ENCODE data around the gene MAEL. TPM values are rescaled to one million over a fixed set of nuclear protein-coding genes. Genes with fewer than 3 reads are reported as not detected.

The MAEL gene
- total and polyA plus RNA-seq, 2 of the 8 experiments (the other 6 are each of a cell fraction or from before 2014, with no cell fraction given) = 0.03 TPM; not detected in 1

GRCh38 chr1:167064621-167065020 lies 75.5 kb downstream of the MAEL start (continued):
- TF ChIP-seq CHD7 (IDR thresholded peaks at IDR 0.05; ENCODE audit: insufficient replicate concordance, low read length) (no peak), SRF (IDR thresholded peaks at IDR 0.05; ENCODE audit: low read depth, low read length) (no peak), TBP (IDR thresholded peaks at IDR 0.05; ENCODE audit: low read depth, low read length) (no peak), RXRA (IDR thresholded peaks at IDR 0.05; ENCODE audit: insufficient read depth, low read depth, low read length) (no peak), HDAC2 (IDR thresholded peaks at IDR 0.05; ENCODE audit: borderline replicate concordance in 1 of 2, low read depth in 2 of 2, low read length in 2 of 2) (no peak), RBBP5 (IDR thresholded peaks at IDR 0.05; ENCODE audit: borderline replicate concordance, low read depth, low read length) (no peak), FOSL1 (IDR thresholded peaks at IDR 0.05; ENCODE audit: insufficient read depth, low read depth, low read length) (no peak), ATF3 (IDR thresholded peaks at IDR 0.05; ENCODE audit: insufficient read depth, low read depth, low read length) (no peak), SIX5 (IDR thresholded peaks at IDR 0.05; ENCODE audit: low read depth, low read length) (no peak), JUND (IDR thresholded peaks at IDR 0.05; ENCODE audit: low read length) (no peak), POLR2A (IDR thresholded peaks at IDR 0.05; ENCODE audit: control extremely low read depth in 1 of 2, low read depth in 2 of 2, low read length in 2 of 2) (no peak), GTF2F1 (IDR thresholded peaks at IDR 0.05; ENCODE audit: borderline replicate concordance, low read depth, low read length) (no peak)

All from H1 (cell line).